ENCODE measurements around the gene CANT1. TPM values are rescaled to one million over a fixed set of nuclear protein-coding genes. Genes with fewer than 3 reads are reported as not detected.

Gene CANT1
- total and polyA plus RNA-seq, 4 donors, result 6.2 to 20.0 (median 16.4) TPM

GRCh38 chr17:79003661-79004411 lies 5.7 kb downstream of the CANT1 start:
- DNase-seq (ENCODE audit: low spot score), result no peak
- no peak overlapping the region for H3K9ac ChIP-seq (ENCODE audit: low read depth in 1 of 2, low read length in 2 of 2)

More at GRCh38 chr17:79003661-79004411, 5.7 kb downstream of the CANT1 start:
- no peaks in the 10 kb centered on the region for H3K9me3 ChIP-seq (ENCODE audit: control insufficient read depth in 4 of 4, low read length in 3 of 4)
- no peak overlapping the region for H3K4me3 ChIP-seq (ENCODE audit: low read depth in 1 of 3, low read length in 3 of 3)
- H3K27ac ChIP-seq (ENCODE audit: low read depth in 1 of 2, low read length in 2 of 2), result no peak overlapping the region
- H3K36me3 ChIP-seq (ENCODE audit: control insufficient read depth in 4 of 4, insufficient read depth in 3 of 4, low read depth in 1 of 4, low read length in 3 of 4), result peaks cover 0 to 6% (median 0%) of the 10 kb centered on the region in 4 donors
- WGBS, result 76% methylated on average over 3 of the region's 3 CpGs
- peaks cover 0 to 20% (median 9%) of the 10 kb centered on the region in 4 donors for H3K4me1 ChIP-seq (ENCODE audit: control insufficient read depth in 4 of 4, insufficient read depth in 4 of 4, low read length in 3 of 4)
- H3K27me3 ChIP-seq (ENCODE audit: control insufficient read depth in 4 of 4, insufficient read depth in 4 of 4, low read length in 3 of 4), result no peaks in the 10 kb centered on the region
- TF ChIP-seq JUND (IDR thresholded peaks at IDR 0.05) (no peak), RAD21 (IDR thresholded peaks at IDR 0.05) (no peak), GABPA (IDR thresholded peaks at IDR 0.05 in 1 of 2, conservative IDR thresholded peaks at IDR 0.05 in 1 of 2) (no peak), NR2F2 (IDR thresholded peaks at IDR 0.05) (no peak), EGR1 (IDR thresholded peaks at IDR 0.05; ENCODE audit: low read depth in 2 of 2) (no peak), HNF4A (conservative IDR thresholded peaks at IDR 0.05) (no peak), FOXA1 (IDR thresholded peaks at IDR 0.05) (no peak), HNF4G (IDR thresholded peaks at IDR 0.05) (no peak), RXRA (IDR thresholded peaks at IDR 0.05) (no peak), FOXA2 (IDR thresholded peaks at IDR 0.05) (no peak), ZBTB33 (IDR thresholded peaks at IDR 0.05) (no peak), YY1 (IDR thresholded peaks at IDR 0.05) (no peak), SP1 (IDR thresholded peaks at IDR 0.05) (no peak), TAF1 (conservative IDR thresholded peaks at IDR 0.05) (no peak)
- TF ChIP-seq, protein P1, sequence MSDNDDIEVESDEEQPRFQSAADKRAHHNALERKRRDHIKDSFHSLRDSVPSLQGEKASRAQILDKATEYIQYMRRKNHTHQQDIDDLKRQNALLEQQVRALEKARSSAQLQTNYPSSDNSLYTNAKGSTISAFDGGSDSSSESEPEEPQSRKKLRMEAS (IDR thresholded peaks at IDR 0.05), result no peak
- TF ChIP-seq, protein P2, sequence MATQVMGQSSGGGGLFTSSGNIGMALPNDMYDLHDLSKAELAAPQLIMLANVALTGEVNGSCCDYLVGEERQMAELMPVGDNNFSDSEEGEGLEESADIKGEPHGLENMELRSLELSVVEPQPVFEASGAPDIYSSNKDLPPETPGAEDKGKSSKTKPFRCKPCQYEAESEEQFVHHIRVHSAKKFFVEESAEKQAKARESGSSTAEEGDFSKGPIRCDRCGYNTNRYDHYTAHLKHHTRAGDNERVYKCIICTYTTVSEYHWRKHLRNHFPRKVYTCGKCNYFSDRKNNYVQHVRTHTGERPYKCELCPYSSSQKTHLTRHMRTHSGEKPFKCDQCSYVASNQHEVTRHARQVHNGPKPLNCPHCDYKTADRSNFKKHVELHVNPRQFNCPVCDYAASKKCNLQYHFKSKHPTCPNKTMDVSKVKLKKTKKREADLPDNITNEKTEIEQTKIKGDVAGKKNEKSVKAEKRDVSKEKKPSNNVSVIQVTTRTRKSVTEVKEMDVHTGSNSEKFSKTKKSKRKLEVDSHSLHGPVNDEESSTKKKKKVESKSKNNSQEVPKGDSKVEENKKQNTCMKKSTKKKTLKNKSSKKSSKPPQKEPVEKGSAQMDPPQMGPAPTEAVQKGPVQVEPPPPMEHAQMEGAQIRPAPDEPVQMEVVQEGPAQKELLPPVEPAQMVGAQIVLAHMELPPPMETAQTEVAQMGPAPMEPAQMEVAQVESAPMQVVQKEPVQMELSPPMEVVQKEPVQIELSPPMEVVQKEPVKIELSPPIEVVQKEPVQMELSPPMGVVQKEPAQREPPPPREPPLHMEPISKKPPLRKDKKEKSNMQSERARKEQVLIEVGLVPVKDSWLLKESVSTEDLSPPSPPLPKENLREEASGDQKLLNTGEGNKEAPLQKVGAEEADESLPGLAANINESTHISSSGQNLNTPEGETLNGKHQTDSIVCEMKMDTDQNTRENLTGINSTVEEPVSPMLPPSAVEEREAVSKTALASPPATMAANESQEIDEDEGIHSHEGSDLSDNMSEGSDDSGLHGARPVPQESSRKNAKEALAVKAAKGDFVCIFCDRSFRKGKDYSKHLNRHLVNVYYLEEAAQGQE (IDR thresholded peaks at IDR 0.05), result no peak
- TF ChIP-seq, protein P3, sequence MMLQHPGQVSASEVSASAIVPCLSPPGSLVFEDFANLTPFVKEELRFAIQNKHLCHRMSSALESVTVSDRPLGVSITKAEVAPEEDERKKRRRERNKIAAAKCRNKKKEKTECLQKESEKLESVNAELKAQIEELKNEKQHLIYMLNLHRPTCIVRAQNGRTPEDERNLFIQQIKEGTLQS (IDR thresholded peaks at IDR 0.05), result no peak

Measured in liver (tissue), 9 donors.